Measurements from ENCODE around the gene AP2B1. TPM values are rescaled to one million over a fixed set of nuclear protein-coding genes. Genes with fewer than 3 reads are reported as not detected.

The AP2B1 gene
- total RNA-seq, 1 experiment from 2014 or later: 217 TPM

- Histone ChIP-seq H2BK15ac (ENCODE audit: low read depth, low read length) (no peak overlapping the region), H2AFZ (ENCODE audit: low read length) (no peak overlapping the region), H3K23ac (ENCODE audit: insufficient read length, low read depth, low read length) (no peak overlapping the region), H2AK5ac (ENCODE audit: insufficient read length, low read length) (no peak overlapping the region), H3K27ac (ENCODE audit: insufficient read length, low read depth, low read length) (no peak overlapping the region), H3K27me3 (ENCODE audit: insufficient read depth, low read length) (peaks cover 2% of the 10 kb centered on the region; the same call in 1 of the 2 replicates), H3K79me1 (ENCODE audit: insufficient read depth, low read depth, low read length, poor library complexity, severe bottlenecking) (no peaks in the 10 kb centered on the region), H2BK5ac (ENCODE audit: insufficient read length, low read length) (no peak overlapping the region), H3K23me2 (ENCODE audit: insufficient read length, low read depth, low read length, poor library complexity, severe bottlenecking) (peaks cover 5% of the 10 kb centered on the region), H3K4me2 (ENCODE audit: insufficient read depth, insufficient read length, low read length) (no peak overlapping the region), H3K18ac (ENCODE audit: insufficient read length, low read depth, low read length) (no peak overlapping the region), H3K4me1 (ENCODE audit: insufficient read depth, low read length) (no peaks in the 10 kb centered on the region; the same call in 1 of the 2 replicates), H4K20me1 (ENCODE audit: control insufficient read depth, insufficient read depth, insufficient read length) (no peaks in the 10 kb centered on the region), H4K91ac (ENCODE audit: insufficient read length, low read depth, low read length) (no peak overlapping the region), H4K8ac (replicated peaks; ENCODE audit: insufficient read length, low read depth, low read length) (no peak overlapping the region), H3T11ph (ENCODE audit: low read length) (no peak overlapping the region), H3K79me2 (ENCODE audit: insufficient read depth, low read length) (no peaks in the 10 kb centered on the region), H3K4ac (ENCODE audit: low read depth, low read length) (no peak overlapping the region), H2BK120ac (ENCODE audit: low read depth, low read length, poor library complexity, severe bottlenecking) (no peak overlapping the region), H3K56ac (ENCODE audit: insufficient read length, low read depth, low read length) (no peak overlapping the region), H2BK12ac (ENCODE audit: insufficient read length, low read depth, low read length) (no peak overlapping the region), H3K9ac (ENCODE audit: extremely low read depth, insufficient read length, low read length) (no peak overlapping the region), H3K14ac (ENCODE audit: insufficient read depth, low read length) (no peak overlapping the region), H2BK20ac (ENCODE audit: low read depth, low read length, poor library complexity, severe bottlenecking) (no peak overlapping the region), H4K5ac (ENCODE audit: insufficient read length, low read depth, low read length) (no peak overlapping the region), H3K9me3 (ENCODE audit: control insufficient read depth, low read depth, low read length) (no peaks in the 10 kb centered on the region)
- WGBS (ENCODE audit: extremely low coverage, insufficient read length, low lambda C conversion rate): no CpG with 5 or more reads among the region's 5 CpGs
- H3K27ac Mint-ChIP-seq: no peak overlapping the region
- peaks cover 25% of the 10 kb centered on the region for H3K27me3 Mint-ChIP-seq (ENCODE audit: low read depth)
- no peak for TF ChIP-seq CTCF (conservative IDR thresholded peaks at IDR 0.05)
- H3K36me3 Mint-ChIP-seq (ENCODE audit: insufficient read depth in 1 of 3, low read depth in 3 of 3): no peaks in the 10 kb centered on the region; a peak in 2 of 7 replicates
- H3K4me3 Mint-ChIP-seq: no peak overlapping the region
- DNase-seq: no peak
- no peaks in the 10 kb centered on the region; a peak in 3 of 5 replicates for H3K9me3 Mint-ChIP-seq
- peaks cover 14 to 17% of the 10 kb centered on the region in 2 experiments for H3K4me1 Mint-ChIP-seq
These were observed 174.5 kb downstream of the AP2B1 start for GRCh38 chr17:35761601-35762000.

Measured in H9 (cell line).